Non-pigmented ciliary epithelial cell (primary cell): ENCODE data around the gene NCOR2.

Experiments
- DNase-seq: peaks from one replicate; pipeline ENCODE4 v3.0.0-alpha.2; 2010; ENCODE audit warnings: low read depth

The NCOR2 gene

DNA sequence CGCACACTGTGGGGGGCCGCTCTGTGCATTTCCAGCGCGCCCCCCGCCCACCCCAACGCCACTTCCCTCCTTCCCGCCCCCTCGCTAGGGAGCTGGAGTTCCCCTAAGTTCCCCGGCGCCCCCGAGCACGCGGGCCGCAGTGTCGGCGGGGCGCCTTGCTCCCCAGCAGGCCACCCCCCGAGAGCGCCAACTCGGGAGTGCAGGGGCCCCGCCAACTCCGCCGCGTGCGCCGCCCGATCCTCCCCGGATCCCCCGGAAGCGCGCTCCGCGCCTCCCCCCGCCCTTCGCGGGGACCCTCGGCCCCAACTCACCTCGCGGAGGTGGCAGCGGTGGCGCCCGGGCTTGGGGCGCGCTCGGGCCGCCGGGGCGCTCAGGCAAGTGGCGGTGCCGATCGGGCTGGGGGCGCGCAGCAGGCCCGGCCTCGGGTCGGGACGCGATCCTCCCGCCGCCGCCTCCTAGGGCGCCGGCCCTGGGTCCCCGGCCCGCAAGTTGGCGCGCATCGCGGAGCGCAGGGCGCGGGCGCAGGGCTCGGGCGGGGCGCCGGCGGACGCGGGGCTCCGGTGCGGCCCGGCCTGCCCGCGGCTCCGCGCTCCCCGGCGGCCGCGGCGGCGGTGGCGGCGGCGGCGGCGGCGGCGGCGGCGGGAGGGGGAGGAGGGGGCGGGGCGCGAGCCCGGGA, at the start of gene NCOR2:
NCOR2 (minus strand) TSS at position 616 of the 676 bp plus-strand sequence. CDS start 72,361 bp downstream, outside the sequence.
- DNase-seq = no peak

DNA sequence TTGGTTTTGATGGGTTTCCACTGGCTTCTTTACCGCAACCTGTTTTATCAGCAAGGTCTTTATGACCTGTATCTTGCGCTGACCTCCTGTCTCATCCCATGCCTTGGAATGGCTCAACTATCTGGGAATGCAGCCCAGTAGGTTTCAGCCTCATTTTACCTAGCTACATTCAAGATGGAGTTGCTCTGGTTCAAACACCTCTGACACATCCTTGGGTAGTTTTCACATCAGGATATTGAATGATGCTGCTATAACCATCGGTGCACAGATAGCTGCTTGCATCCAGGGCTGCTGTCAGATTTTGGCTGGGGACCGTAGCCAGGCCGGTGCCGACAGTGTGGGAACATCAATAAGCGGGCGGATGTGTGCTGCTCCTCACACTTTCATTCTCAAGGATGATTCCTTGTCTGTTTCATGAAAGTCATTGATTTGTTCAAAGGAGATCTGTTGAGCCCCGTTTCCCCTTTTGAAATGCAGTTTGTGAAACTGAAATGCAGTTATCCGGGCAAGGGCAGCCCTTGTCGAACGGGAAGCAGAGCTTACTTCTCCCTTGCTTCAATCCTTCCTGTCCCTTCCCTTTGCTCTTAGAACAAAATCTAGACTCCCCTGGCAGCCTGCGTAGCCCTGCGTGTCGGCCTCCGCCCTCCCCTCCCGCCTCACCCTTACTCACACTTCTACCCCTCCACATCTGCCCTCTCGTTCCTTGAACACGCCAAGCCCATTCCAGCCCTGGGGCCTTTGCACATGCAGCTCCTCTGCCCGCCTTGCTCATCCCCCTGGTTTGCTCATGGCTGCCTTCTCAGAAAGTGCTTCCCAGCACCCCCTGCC, 49.2 kb upstream of the NCOR2 start:
- DNase-seq = no peak

DNA sequence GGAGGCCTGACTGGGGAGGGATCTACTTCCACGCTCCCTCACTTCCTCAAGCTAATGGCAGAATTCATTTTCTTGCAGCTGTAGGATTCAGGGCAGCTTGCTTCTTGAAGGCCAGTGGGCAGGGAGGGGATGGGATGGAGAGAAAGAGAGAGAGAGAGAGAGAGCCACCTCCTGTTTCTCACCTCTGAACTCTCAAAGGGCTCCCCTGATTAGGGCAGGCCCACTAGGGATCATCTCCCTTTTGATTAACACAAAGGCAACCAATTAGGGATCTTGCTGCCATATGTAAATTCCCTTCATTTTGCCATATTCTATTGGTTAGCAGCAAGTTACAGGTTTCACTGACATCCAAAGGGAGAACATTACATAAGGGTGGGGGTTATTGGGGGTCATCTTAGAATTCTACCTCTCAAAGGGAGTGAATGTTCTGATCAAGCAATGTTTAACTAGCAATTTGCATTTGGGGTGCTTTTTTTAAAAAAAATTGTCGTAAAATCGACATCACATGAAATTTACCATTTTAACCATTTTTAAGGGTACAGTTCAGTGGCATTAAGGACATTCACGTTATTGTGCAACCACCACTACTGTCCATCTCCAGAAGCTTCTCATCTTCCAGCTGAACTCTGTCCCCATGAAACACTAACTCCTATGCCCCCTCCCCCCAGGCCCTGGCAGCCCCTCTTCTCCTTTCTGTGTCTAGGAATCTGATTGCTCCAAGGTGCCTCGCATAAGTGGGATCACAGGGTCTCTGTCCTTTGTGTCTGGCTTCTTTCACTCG, 47.3 kb upstream of the NCOR2 start:
- no peak for DNase-seq

DNA sequence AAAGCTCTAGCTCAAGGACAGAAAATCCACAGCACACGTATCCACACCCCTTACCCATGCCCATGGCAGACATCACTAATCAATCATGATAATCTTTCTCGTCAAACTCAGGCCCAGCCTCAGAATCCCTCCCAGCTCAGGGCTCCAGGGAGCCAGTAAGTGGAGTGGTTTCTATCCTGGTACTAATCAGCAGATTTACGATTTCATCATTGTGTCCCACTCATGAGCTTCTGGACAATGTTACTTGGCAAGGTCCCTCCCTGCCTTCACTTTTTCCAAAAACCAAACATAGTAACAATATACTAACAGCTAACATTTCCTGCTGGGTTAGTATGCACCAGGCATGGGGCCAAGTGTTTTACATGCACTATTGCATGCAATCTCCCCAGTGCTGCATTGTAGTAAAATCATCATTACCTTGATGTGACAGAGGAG, 45.8 kb upstream of the NCOR2 start:
- no peak for DNase-seq

DNA sequence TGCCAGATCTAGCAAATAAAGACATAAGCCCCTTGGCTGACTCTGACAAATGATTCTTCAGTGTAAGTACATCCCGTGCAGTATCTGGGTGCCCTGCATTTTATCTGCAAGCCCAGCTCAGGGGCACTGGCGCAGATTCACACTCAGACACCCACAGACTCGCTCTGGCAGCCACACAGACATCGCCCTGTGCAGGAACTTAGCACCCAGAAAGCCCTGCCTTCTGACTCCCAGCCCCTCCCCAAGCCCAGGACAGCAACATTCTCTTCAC, 44.9 kb upstream of the NCOR2 start:
- no peak for DNase-seq

DNA sequence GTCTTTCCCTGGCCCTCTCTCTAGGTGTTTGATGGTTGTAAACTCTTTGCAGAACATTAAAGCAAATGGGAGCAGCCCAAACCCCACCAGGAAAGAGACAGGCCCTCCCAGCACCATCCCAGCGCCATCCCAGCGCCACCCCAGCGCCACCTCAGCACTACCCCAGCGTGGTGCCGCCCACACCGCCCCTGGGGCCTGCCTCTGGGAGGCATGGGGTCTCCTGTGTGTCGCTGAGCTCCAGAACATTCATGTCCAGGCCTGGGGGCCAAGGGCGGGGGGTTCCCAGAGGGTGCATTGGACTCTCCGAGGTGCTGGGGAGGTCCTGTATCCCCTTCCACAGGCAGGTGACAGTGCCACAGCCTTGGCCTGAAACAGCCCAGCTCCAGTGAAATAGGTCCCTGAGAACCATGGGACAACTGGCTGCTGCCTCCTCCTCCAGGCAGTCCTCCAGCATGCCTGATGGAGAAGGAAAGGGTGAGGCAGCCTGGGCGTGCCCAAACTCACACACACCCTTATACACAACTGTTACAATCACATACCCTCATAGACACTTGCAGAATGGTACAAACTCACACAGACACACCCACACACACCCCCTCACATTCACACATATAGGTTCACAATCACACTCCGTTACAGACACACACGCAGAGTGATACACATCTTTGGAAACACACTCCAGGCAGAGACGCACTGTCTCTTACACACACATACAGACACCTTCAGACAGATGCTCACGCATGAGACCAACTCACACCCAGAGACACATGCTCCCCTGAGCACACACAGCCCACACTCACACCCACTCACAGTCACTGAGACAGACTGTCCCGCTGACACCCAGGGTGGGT, 44.4 kb upstream of the NCOR2 start:
- DNase-seq = no peak

DNA sequence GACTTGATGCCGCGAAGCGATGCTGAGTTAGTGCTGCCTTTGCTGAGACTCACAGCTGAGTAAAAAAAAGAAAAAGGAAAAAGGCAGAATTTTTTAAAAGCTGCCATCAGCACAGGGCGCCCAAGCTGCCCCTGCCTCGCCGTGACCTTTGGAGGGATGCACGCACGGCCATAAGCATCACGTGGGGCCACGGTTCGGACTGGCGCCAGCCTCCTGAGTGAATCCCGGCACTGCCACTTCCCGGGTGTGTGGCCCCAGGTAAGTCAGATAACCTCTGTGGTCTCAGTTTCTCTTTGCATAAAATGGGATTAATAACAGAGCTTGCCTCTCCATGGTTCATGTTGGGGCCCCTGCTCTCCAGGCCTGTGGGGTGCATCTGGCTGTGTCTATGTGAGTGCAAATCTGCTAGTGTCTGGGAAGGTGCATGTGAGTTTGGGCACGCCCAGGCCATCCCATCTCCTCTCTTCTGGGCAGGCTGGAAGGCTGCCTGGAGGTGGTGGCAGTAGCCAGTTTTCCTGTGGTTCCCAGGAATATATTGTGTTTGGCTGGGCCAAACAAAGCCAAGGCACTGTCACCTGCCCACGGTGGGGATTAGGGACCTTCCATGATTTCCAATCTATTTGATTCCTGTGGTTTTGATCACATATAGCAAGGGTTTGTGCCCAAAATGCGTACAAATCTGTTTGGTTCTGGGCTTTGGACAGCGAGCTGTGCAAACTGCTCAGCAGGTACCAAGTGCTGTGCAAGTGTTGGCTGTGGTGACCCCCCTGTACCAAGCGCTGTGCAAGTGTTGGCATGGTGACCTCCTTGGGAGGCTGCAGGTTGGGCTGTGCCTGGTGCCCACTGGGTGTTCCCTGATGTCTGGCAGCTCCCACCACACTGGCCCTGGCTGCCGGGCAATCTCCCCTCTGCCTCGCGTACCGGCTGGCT, 43.5 kb upstream of the NCOR2 start:
- DNase-seq = no peak

DNA sequence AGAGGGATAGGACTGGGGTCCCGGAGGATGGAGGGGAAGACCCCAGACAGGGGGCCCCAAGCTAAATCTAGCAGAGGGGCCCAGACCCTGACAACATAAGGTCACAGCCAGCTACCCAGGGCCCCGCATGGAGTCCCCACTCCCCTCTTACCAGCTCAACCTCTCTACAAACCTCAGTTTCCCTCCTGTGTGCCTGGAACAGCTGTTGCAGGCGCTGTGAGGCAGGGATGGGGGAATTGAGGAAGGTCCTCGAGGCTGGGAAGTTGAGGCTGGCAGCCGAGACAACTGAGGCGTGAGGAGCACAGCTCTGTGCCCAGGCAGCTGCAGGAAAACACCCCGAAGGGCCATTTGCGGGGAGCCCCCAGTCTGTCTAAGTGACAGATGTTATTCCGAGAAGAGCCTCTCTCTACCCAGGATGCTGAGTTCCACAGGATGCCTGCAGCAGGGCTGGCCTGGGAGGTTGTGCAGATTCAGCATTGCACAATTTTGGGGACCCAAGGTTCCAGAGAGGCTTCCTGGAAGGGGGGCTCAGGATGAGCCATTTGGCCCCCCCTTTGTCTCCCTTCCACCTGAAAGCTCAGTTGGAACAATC, 42.7 kb upstream of the NCOR2 start:
- no peak for DNase-seq

DNA sequence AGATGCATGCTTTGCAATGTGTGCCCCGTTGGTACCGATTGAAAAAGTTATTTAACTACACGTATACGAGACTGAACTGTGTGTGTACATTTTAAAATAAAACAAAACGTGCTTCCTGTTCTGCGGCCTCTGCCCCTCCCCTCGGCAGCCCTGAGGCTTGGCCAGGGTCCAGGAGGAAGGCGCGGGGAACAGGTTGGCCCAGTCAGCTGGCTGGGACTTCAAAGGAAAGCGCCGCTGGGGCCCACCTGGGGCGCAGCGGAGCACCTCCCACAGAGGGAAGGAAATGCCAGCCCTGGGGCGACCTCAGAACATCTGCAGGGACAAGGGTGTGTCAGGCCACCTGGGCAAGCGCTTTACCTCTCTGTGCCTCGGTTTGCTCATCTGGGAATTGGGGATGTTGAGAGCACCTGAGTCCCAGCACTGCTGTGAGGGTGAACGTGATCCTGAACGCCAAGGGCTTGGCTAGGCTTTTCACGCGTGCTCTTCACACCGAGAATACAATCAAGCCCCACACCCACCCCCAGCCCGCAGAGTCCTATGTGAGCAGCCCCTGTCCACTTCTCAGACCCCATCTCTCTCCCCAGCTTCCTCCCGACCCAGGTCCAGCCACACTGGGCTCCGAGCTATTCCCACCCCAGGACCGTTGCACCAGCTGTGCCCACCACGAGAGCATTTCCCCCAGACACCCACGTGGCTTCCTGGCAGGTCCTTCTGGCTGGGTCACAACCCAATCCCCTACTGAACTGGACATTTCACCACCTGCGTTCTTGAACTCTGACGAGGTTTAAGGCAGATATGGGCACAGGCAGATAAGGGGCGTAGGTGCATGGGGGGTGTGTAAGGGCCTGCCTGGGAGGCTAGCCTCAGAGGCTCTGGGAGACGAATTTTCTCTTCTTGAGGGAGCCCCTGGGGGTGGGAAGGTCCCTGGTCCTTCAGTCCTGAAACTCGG, 41.9 kb upstream of the NCOR2 start:
- DNase-seq = no peak

DNA sequence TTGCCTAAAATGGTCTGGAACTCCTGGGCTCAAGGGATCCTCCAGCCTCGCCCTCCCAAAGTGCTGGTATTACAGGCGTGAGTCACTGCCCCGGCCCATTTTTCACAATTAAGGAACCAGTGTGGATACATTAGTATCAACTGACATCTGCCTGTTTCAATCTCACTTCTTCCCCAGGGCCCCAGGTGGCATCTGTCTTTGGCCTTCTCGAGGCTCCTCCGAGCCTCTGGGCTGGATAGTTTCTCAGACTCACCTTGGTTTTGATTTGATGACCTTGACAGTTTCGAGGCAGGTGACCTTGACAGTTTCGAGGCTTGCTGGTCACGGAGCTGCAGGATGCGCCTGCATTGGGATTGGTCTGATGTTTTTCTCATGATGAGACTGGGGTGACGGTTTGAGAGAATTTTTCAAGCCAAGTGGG, 41.0 kb upstream of the NCOR2 start:
- no peak for DNase-seq

DNA sequence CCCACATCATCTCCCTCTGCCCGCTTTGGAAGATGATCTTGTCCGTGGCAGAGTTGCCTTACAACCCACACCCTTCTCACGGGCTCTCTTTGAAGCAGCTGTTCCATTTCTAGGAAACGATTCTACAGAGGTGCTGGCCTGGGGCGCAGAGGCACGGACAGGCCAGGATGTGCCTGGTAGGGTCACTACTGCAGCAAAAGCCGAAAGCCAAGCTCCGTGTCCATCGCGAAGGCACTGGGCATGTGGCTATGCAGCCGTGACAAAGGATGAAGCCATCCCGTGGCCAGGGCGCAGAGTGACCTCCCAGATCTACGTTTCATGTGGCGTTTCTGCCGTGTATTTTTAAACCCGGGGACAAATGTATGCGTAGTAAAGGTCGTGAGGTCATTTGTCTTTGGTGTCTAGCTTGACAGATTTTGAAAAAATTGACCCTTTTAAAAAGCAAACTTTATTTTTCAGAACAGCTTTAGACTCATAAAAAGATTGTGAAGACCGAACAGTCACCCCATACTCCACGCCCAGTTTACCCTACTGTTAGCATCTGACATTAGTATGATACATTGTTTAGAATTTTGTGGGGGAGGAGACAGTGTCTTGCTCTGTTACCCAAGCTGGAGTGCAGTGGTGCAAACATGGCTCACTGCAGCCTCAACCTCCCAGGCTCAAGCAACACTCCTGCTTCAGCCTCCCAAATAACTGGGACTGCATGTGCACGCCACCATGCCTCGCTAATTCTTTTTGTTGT, 40.4 kb upstream of the NCOR2 start:
- no peak for DNase-seq

DNA sequence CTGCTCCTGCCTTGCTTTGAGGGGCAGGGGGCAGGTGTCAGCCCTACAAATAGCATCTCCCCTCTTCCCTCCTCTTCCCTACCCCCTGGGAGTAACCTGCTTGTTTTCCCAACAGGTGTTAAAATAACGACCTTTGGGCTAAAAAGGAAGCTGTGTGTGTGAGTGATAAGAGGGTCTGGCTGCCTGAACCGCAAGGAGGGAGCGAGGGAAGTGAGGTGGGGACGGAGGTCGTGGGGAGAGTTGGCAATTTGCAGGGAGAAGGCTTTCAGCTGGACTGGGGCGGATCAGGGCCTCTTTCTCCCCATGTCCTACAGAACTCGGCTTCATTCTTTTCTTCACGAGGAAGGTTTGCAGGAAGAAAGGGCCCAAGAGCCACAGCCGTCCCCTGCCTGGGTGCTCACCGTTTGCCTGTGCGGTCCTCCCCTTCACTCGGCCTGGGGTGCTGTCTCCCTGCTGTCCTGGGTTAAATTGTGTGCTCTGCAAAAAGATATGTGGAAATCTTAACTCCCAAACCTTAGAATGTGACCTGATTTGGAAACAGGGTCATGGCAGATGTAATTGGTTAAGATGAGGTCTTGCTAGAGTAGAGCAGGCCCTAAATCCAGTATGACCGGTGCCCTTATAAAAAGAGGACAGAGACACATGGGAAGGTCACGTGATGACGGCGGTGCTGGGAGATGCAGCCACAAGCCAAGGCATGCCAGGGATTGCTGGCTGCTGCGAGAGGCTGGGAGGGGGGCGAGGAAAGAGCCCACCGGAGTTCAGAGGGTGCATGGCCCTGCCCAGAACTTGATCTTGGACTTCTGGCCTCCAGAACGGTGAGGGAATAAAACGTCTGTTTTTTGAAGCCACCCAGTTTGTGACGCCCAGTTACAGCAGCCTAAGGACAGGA, 38.7 kb upstream of the NCOR2 start:
- DNase-seq = no peak

DNA sequence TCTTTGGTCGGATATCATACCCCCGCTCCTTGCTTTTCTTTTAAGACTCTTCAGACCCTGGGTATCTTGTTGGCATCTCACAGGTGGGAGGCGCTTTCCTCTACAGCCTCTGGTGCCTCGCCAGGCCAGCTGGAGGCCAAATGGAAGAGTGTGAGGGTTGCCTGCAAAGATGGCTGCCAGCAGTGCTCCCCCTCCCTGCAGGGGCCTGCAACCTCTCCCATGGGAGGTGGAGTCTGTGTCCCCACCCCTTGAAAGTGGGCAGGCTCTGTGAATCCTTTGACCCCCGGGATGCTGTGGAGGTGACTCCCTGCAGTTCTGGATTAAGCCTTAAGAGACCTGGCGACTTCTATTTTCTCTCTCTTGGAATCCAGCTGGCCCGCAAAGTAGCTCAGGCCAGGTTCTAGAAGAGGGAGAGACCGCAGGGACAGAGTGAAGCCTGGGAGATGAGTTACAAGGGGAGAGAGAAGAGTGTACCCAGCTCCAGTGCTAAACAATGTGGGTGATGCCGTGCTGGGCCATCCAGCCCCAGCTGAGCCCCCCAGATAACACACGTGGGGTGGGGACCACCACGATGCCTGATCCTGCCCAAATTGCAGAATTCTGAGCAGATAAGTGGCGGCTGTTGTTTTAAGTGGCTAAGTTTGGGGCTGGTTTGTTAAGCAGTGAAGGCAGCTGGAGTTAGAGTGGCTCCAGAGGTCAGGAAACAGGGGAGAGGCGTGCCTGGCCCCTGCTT, 37.9 kb upstream of the NCOR2 start:
- DNase-seq = no peak

DNA sequence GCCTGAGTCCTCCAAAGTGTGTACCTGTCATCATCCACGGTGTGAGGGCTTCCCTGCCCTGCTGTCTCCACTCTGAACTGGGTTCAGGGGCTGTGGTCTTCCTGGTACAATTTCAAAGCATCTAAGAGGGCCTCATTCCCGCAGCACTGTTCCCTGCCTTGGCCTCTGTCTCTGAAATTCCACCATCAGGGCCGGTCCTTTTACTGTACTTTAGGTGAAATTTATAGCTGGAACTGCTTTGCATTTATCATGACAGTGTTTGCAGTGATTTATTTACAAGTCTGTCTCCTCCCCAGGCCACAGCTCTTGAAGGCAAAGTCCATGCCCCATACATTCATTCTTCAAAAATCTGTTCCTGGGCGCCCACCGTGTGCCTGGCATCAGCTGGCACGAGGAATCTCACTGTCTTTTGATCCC, 36.9 kb upstream of the NCOR2 start:
- no peak for DNase-seq

DNA sequence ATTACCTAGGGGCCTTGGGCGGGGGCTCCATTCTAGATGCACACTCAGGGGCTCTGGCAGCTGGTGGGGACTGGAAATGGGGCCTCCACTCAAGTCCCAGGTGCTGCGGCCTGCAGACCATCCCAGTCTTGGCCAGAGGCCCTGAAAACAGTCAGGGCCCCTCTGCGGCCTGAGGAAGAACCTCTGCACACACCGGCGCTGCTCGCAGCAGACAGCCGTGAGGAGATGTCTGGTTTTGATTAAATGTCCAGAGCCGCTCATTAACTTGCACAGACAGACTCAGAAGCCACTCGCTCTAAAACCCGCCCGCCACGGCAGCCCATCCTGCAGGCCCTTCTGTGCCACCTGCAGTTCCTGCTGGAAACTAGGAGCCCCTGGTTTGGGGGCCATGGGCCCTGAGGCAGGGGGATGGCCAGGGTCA, 36.4 kb upstream of the NCOR2 start:
- DNase-seq = no peak

DNA sequence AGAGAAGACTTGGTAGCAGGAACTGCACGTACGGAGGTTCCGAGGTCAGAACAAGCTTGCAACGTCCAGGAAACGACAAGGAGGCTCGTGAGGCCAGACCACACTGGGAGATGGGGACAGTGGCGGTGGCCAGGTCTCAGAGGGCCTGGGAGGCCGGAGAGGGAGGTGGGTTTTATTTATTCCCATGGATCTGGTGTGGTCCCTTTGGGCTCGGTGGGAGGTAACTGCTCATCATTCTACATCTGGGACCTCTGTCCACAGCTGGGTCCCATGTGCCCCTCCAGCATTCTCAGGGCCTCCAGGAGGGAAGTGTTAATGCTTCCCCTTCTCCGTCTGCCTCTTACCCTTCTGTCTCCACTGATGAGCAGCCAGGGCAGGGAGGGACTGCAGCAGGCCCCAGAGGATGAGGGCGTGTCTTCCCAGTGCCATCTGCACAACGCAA, 35.7 kb upstream of the NCOR2 start:
- DNase-seq = no peak

DNA sequence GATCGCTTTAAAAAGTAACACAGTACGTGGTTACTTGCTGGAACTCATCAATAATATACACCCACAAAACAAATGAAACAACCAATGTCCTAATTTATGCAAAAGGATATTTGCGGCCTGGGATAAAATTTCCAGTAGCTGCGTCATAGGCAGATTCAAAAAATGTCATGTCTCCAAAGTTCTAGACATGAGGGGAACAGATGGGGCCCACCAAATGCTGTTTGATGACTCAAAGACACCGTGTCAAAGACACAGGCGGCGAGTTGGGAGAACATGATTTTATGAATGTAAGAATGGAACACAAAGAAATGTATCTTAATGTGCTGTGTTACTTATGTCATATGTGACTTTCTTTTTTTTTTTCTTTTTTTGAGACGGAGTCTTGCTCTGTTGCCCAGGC, 34.3 kb upstream of the NCOR2 start:
- DNase-seq = no peak
